H9 (cell line): ENCODE measurements around the gene PPP1R7. TPM values are rescaled to one million over a fixed set of nuclear protein-coding genes. Genes with fewer than 3 reads are reported as not detected.
A peak's percentile ranks its signal among the peaks of the same experiment; 100 is the strongest.

Experiments
- DNase-seq: peaks from one replicate; pipeline ENCODE4 v3.0.0-alpha.2; 2017
- H2AFZ ChIP-seq: one replicate; pipeline ENCODE4 v1.6.1; 2013; ENCODE audit warnings: mild to moderate bottlenecking, low read length, control low read depth, moderate library complexity
- H2AK5ac ChIP-seq: 2 replicates; pipeline ENCODE4 v1.6.1; 2013; ENCODE audit warnings: low read length, control low read depth, mixed read lengths; ENCODE audit not compliant: insufficient read length
- H2BK120ac ChIP-seq: one replicate; pipeline ENCODE4 v1.6.1; 2013; ENCODE audit warnings: low read depth, mild to moderate bottlenecking, low read length, control low read depth, inconsistent platforms; ENCODE audit not compliant: poor library complexity, severe bottlenecking
- H2BK12ac ChIP-seq: 2 replicates; pipeline ENCODE4 v1.6.1; 2013; ENCODE audit warnings: low read length, control low read depth, mixed read lengths, low read depth; ENCODE audit not compliant: insufficient read length
- H2BK15ac ChIP-seq: 2 replicates; pipeline ENCODE4 v1.6.1; 2013; ENCODE audit warnings: low read depth, low read length, control low read depth
- H2BK20ac ChIP-seq: one replicate; pipeline ENCODE4 v1.6.1; 2013; ENCODE audit warnings: low read depth, mild to moderate bottlenecking, low read length, control low read depth, inconsistent platforms; ENCODE audit not compliant: poor library complexity, severe bottlenecking
- H2BK5ac ChIP-seq: 2 replicates; pipeline ENCODE4 v1.6.1; 2013; ENCODE audit warnings: low read length, control low read depth, mixed read lengths; ENCODE audit not compliant: insufficient read length
- H3K14ac ChIP-seq: 2 replicates; pipeline ENCODE4 v1.6.1; 2013; ENCODE audit warnings: low read length, control low read depth; ENCODE audit not compliant: insufficient read depth
- H3K18ac ChIP-seq: 2 replicates; pipeline ENCODE4 v1.6.1; 2013; ENCODE audit warnings: low read depth, mild to moderate bottlenecking, mixed read lengths, low read length, control low read depth; ENCODE audit not compliant: insufficient read length
- H3K23ac ChIP-seq: 2 replicates; pipeline ENCODE4 v1.6.1; 2013; ENCODE audit warnings: low read length, control low read depth, mixed read lengths, low read depth; ENCODE audit not compliant: insufficient read length
- H3K23me2 ChIP-seq: 2 replicates; pipeline ENCODE4 v1.6.1; 2013; ENCODE audit warnings: low read depth, mild to moderate bottlenecking, mixed read lengths, low read length, control low read depth; ENCODE audit not compliant: insufficient read length, poor library complexity, severe bottlenecking
- H3K27ac ChIP-seq: 2 replicates; pipeline ENCODE4 v1.5.1; 2013; ENCODE audit warnings: low read length, control low read depth, mixed read lengths, low read depth; ENCODE audit not compliant: insufficient read length
- H3K27me3 ChIP-seq: 2 replicates; pipeline ENCODE4 v1.6.1; 2013; ENCODE audit warnings: low read length, control low read depth, inconsistent platforms; ENCODE audit not compliant: insufficient read depth
- H3K4ac ChIP-seq: 2 replicates; pipeline ENCODE4 v1.6.1; 2013; ENCODE audit warnings: low read depth, mild to moderate bottlenecking, control low read depth, inconsistent platforms, low read length, moderate library complexity
- H3K4me1 ChIP-seq: 2 replicates; pipeline ENCODE4 v1.6.1; 2013; ENCODE audit warnings: low read length, control low read depth, inconsistent platforms; ENCODE audit not compliant: insufficient read depth
- H3K4me2 ChIP-seq: 2 replicates; pipeline ENCODE4 v1.6.1; 2013; ENCODE audit warnings: low read length, control low read depth, mixed read lengths; ENCODE audit not compliant: insufficient read length, insufficient read depth
- H3K56ac ChIP-seq: 2 replicates; pipeline ENCODE4 v1.6.1; 2013; ENCODE audit warnings: low read depth, mild to moderate bottlenecking, mixed read lengths, low read length, control low read depth; ENCODE audit not compliant: insufficient read length
- H3K79me1 ChIP-seq: 2 replicates; pipeline ENCODE4 v1.6.1; 2013; ENCODE audit warnings: low read depth, mild to moderate bottlenecking, moderate library complexity, low read length, control low read depth, inconsistent platforms; ENCODE audit not compliant: insufficient read depth, poor library complexity, severe bottlenecking
- H3K79me2 ChIP-seq: 2 replicates; pipeline ENCODE4 v1.6.1; 2013; ENCODE audit warnings: low read length, control low read depth, inconsistent platforms; ENCODE audit not compliant: insufficient read depth
- H3K9ac ChIP-seq: 2 replicates; pipeline ENCODE4 v1.6.1; 2013; ENCODE audit warnings: low read length, control low read depth, mixed read lengths; ENCODE audit not compliant: insufficient read length; ENCODE audit errors: extremely low read depth
- H3K9me3 ChIP-seq: one replicate; pipeline ENCODE4 v1.6.1; 2013; ENCODE audit warnings: low read depth, low read length, inconsistent platforms; ENCODE audit not compliant: control insufficient read depth
- H3T11ph ChIP-seq: one replicate; pipeline ENCODE4 v1.6.1; 2013; ENCODE audit warnings: mild to moderate bottlenecking, low read length, control low read depth, inconsistent platforms
- H4K20me1 ChIP-seq: one replicate; pipeline ENCODE4 v1.6.1; 2013; ENCODE audit not compliant: control insufficient read depth, insufficient read length, insufficient read depth
- H4K5ac ChIP-seq: 2 replicates; pipeline ENCODE4 v1.6.1; 2013; ENCODE audit warnings: low read depth, mild to moderate bottlenecking, mixed read lengths, low read length, control low read depth; ENCODE audit not compliant: insufficient read length
- H4K8ac ChIP-seq: replicated peaks from 2 replicates; pipeline ENCODE4 v1.6.1; 2013; ENCODE audit warnings: low read length, control low read depth, mixed read lengths, low read depth; ENCODE audit not compliant: insufficient read length
- H4K91ac ChIP-seq: 2 replicates; pipeline ENCODE4 v1.6.1; 2013; ENCODE audit warnings: low read depth, mild to moderate bottlenecking, moderate library complexity, mixed read lengths, low read length, control low read depth; ENCODE audit not compliant: insufficient read length
- H3K27ac Mint-ChIP-seq, 3 experiments: 2 replicates in 2 of 3; 3 replicates in 1 of 3; pipeline ENCODE4 v1.8.0; 2020 to 2021; ENCODE audit warnings: mixed read lengths in 3 of 3, mild to moderate bottlenecking in 1 of 3, moderate library complexity in 1 of 3
- H3K27me3 Mint-ChIP-seq: 2 replicates; pipeline ENCODE4 v1.8.0; 2021; ENCODE audit warnings: low read depth, mild to moderate bottlenecking, moderate library complexity, mixed read lengths
- H3K36me3 Mint-ChIP-seq, 3 experiments: 2 replicates in 2 of 3; 3 replicates in 1 of 3; pipeline ENCODE4 v1.8.0; 2020 to 2021; ENCODE audit warnings: low read depth in 3 of 3, mixed read lengths in 3 of 3; ENCODE audit not compliant: insufficient read depth in 1 of 3
- H3K4me1 Mint-ChIP-seq, 2 experiments: 2 replicates each; pipeline ENCODE4 v1.8.0; 2020; ENCODE audit warnings: mixed read lengths in 2 of 2
- H3K4me3 Mint-ChIP-seq, 2 experiments: 2 replicates in 1 of 2; 3 replicates in 1 of 2; pipeline ENCODE4 v1.8.0; 2020 to 2021; ENCODE audit warnings: mild to moderate bottlenecking in 2 of 2, mixed read lengths in 2 of 2, moderate library complexity in 1 of 2
- H3K9me3 Mint-ChIP-seq, 2 experiments: 2 replicates in 1 of 2; 3 replicates in 1 of 2; pipeline ENCODE4 v1.8.0; 2020; ENCODE audit warnings: mild to moderate bottlenecking in 2 of 2, mixed read lengths in 2 of 2, moderate library complexity in 1 of 2
- WGBS: extraction: QIAGEN DNeasy Blood & Tissue Kit; methylation state at CpG from one replicate; pipeline ENCODE4 v1.1.7; 2013; ENCODE audit warnings: missing lambda C conversion rate, low lambda C conversion rate, mixed read lengths; ENCODE audit not compliant: insufficient read length; ENCODE audit errors: extremely low coverage; 5-methylcytosine and 5-hydroxymethylcytosine counted together
- total RNA-seq: library from RNA; stranded (reverse); gene quantifications from 2 replicates; pipeline ENCODE4 v1.2.1, GENCODE V29; 2021
- TF ChIP-seq, protein P1 (sequence below): fragments of 200-600 bp; sonication (generic); conservative IDR thresholded peaks from 3 replicates; pipeline ENCODE4 v1.8.0; 2021; ENCODE audit warnings: antibody characterized with exemption, mild to moderate bottlenecking

The PPP1R7 gene
- total RNA-seq, 1 experiment from 2014 or later: 60.2 TPM

DNA sequence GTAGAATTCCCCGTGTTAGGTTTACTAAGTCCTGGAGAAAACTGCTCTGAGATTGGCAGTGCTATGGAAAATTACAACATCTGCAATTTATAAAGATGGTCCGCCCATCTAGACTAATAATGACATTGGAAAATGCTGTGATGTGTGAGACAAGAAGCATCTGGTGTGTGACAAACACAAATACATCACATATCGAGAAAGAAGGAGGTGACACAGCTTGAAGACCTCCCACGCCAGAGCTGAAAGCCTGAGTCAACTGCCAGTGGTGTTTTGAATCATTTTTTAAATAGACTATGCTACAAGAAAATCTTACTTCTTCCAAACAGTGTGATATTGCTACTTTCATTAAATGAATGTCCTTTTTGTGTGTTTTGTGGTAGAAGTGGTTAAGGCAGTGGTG is 29.6 kb downstream of the PPP1R7 start:
- no peak overlapping the region for H3K14ac ChIP-seq
- no peak overlapping the region for H2AFZ ChIP-seq
- no peaks in the 10 kb centered on the region for H3K79me1 ChIP-seq
- no peaks in the 10 kb centered on the region for H3K9me3 ChIP-seq
- H3K27ac ChIP-seq: no peak overlapping the region
- no peaks in the 10 kb centered on the region for H3K27me3 Mint-ChIP-seq
- TF ChIP-seq, protein P1, sequence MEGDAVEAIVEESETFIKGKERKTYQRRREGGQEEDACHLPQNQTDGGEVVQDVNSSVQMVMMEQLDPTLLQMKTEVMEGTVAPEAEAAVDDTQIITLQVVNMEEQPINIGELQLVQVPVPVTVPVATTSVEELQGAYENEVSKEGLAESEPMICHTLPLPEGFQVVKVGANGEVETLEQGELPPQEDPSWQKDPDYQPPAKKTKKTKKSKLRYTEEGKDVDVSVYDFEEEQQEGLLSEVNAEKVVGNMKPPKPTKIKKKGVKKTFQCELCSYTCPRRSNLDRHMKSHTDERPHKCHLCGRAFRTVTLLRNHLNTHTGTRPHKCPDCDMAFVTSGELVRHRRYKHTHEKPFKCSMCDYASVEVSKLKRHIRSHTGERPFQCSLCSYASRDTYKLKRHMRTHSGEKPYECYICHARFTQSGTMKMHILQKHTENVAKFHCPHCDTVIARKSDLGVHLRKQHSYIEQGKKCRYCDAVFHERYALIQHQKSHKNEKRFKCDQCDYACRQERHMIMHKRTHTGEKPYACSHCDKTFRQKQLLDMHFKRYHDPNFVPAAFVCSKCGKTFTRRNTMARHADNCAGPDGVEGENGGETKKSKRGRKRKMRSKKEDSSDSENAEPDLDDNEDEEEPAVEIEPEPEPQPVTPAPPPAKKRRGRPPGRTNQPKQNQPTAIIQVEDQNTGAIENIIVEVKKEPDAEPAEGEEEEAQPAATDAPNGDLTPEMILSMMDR: no peak
- H3K4me1 Mint-ChIP-seq: peaks cover 0 to 6% of the 10 kb centered on the region in 2 experiments; a peak in 2 of 4 replicates
- H3K4me2 ChIP-seq: no peak overlapping the region
- no peak overlapping the region for H4K5ac ChIP-seq
- H3K36me3 Mint-ChIP-seq: peaks cover 4 to 14% (median 5%) of the 10 kb centered on the region in 3 experiments; a peak in 3 of 7 replicates
- H2BK20ac ChIP-seq: no peak overlapping the region
- DNase-seq: no peak
- H3K18ac ChIP-seq: no peak overlapping the region
- H3K23me2 ChIP-seq: no peaks in the 10 kb centered on the region
- no peak overlapping the region for H4K8ac ChIP-seq
- no peaks in the 10 kb centered on the region for H3K27me3 ChIP-seq
- no peak overlapping the region for H2BK12ac ChIP-seq
- H3K9ac ChIP-seq: no peak overlapping the region
- no peaks in the 10 kb centered on the region for H3K4me1 ChIP-seq
- H3K4me3 Mint-ChIP-seq: no peak overlapping the region
- no peak overlapping the region for H3T11ph ChIP-seq
- H4K91ac ChIP-seq: no peak overlapping the region
- no peaks in the 10 kb centered on the region for H4K20me1 ChIP-seq
- H2BK5ac ChIP-seq: no peak overlapping the region
- no peaks in the 10 kb centered on the region for H3K79me2 ChIP-seq
- no peak overlapping the region for H2AK5ac ChIP-seq
- H2BK15ac ChIP-seq: no peak overlapping the region
- H2BK120ac ChIP-seq: no peak overlapping the region
- no CpG with 5 or more reads among the region's 4 CpGs for WGBS
- H3K56ac ChIP-seq: no peak overlapping the region
- peak overlapping the region in 1 of 3 experiments; percentile 36; a peak in 2 of 7 replicates for H3K27ac Mint-ChIP-seq
- H3K4ac ChIP-seq: no peak overlapping the region
- H3K23ac ChIP-seq: no peak overlapping the region
- no peaks in the 10 kb centered on the region for H3K9me3 Mint-ChIP-seq
